Gastrocnemius medialis (tissue), 4 donors: ENCODE measurements around the gene DIPK2B. TPM values are rescaled to one million over a fixed set of nuclear protein-coding genes. Genes with fewer than 3 reads are reported as not detected.

Source experiments
- ATAC-seq, 2 donors: fragments of 150-250 bp; one replicate each; pipeline ENCODE4 v1.9.1; 2016
- DNase-seq, 2 donors: peaks; one replicate each; pipeline ENCODE4 v3.0.0-alpha.2; 2019
- H3K27ac ChIP-seq, 4 donors: fragments of 200-600 bp; sonication (generic); 1 replicate in 1 of 4; 2 replicates in 3 of 4; pipeline ENCODE4 v1.5.1; 2016 to 2018; ENCODE audit warnings: mild to moderate bottlenecking in 2 of 4, moderate library complexity in 1 of 4
- H3K27me3 ChIP-seq, 3 donors: fragments of 200-600 bp; sonication (generic) in 2 of 3; 1 replicate in 1 of 3; 2 replicates in 2 of 3; pipeline versions ENCODE4 v1.5.1 to v1.6.0; 2016 to 2019; ENCODE audit warnings: mild to moderate bottlenecking in 1 of 3, moderate library complexity in 1 of 3
- H3K36me3 ChIP-seq, 2 donors: fragments of 200-600 bp; sonication (generic) in 1 of 2; one replicate each; pipeline ENCODE4 v1.5.1; 2017 to 2018
- H3K4me1 ChIP-seq, 2 donors: fragments of 200-600 bp; sonication (generic) in 1 of 2; one replicate each; pipeline ENCODE4 v1.5.1; 2016 to 2017; ENCODE audit warnings: mild to moderate bottlenecking in 2 of 2
- H3K4me3 ChIP-seq, 4 donors: fragments of 200-600 bp; sonication (generic) in 3 of 4; 1 replicate in 1 of 4; 2 replicates in 3 of 4; pipeline ENCODE4 v1.5.1; 2016 to 2019; ENCODE audit warnings: mild to moderate bottlenecking in 2 of 4
- H3K9me3 ChIP-seq, 3 donors: fragments of 200-600 bp; sonication (generic) in 2 of 3; 1 replicate in 1 of 3; 2 replicates in 2 of 3; pipeline ENCODE4 v1.5.1; 2016 to 2019
- POLR2A ChIP-seq, 2 donors: fragments of 450-650 bp; IDR thresholded peaks; one replicate each; pipeline ENCODE4 v1.6.1; 2017; ENCODE audit warnings: antibody characterized with exemption in 2 of 2, mild to moderate bottlenecking in 2 of 2, moderate library complexity in 2 of 2
- in situ Hi-C, 4 donors: fragments of 200-750 bp; cut with MboI; loops; one replicate each; pipeline versions ENCODE4 v1.15.0 to v1.8.0; 2017; ENCODE audit warnings: low sequenced_read_pairs in 4 of 4
- intact Hi-C: fragments of 100-400 bp; cut with DNase I; formaldehyde crosslinking; loops from one replicate; pipeline ENCODE4 v1.15.1; 2023; ENCODE audit warnings: low total_unique reads
- total RNA-seq, 4 donors: library from RNA; depleted of rRNA; stranded (reverse); fragments of >200 nt; gene quantifications; one replicate each; pipeline versions ENCODE4 v1.1.0 to v1.2.3, GENCODE V29; 2016
- TF ChIP-seq, protein P1 (sequence below), 5 experiments: fragments of 450-650 bp in 3 of 5; fragments of 200-600 bp in 2 of 5; sonication (generic) in 2 of 5; IDR thresholded peaks in 4 of 5; conservative IDR thresholded peaks in 1 of 5; 1 replicate in 4 of 5; 2 replicates in 1 of 5; pipeline ENCODE4 v1.5.1; 2016 to 2019; ENCODE audit warnings: antibody characterized with exemption in 5 of 5, mild to moderate bottlenecking in 3 of 5, moderate library complexity in 3 of 5

The DIPK2B gene
- total RNA-seq, 4 donors from 2014 or later, result 10.1 to 12.8 (median 10.9) TPM

GRCh38 chrX:45202171-45202570, 1.5 kb upstream of the DIPK2B start:
- in situ Hi-C loops (no loop called here), intact Hi-C loops (no loop called here)
- H3K36me3 ChIP-seq, result no peaks in the 10 kb centered on the region
- TF ChIP-seq, protein P1, sequence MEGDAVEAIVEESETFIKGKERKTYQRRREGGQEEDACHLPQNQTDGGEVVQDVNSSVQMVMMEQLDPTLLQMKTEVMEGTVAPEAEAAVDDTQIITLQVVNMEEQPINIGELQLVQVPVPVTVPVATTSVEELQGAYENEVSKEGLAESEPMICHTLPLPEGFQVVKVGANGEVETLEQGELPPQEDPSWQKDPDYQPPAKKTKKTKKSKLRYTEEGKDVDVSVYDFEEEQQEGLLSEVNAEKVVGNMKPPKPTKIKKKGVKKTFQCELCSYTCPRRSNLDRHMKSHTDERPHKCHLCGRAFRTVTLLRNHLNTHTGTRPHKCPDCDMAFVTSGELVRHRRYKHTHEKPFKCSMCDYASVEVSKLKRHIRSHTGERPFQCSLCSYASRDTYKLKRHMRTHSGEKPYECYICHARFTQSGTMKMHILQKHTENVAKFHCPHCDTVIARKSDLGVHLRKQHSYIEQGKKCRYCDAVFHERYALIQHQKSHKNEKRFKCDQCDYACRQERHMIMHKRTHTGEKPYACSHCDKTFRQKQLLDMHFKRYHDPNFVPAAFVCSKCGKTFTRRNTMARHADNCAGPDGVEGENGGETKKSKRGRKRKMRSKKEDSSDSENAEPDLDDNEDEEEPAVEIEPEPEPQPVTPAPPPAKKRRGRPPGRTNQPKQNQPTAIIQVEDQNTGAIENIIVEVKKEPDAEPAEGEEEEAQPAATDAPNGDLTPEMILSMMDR (IDR thresholded peaks at IDR 0.05 in 4 of 5, conservative IDR thresholded peaks at IDR 0.05 in 1 of 5), result no peak
- TF ChIP-seq POLR2A (IDR thresholded peaks at IDR 0.05), result no peak
- peaks cover 0 to 4% (median 4%) of the 10 kb centered on the region in 3 donors for H3K27me3 ChIP-seq
- ATAC-seq, result no peak
- DNase-seq, result no peak
- peaks cover 0 to 4% (median 0%) of the 10 kb centered on the region in 3 donors for H3K9me3 ChIP-seq
- H3K27ac ChIP-seq, result peak overlapping the region in 3 of 4 donors; percentile 21 to 61 (median 46)
- H3K4me3 ChIP-seq, result no peak overlapping the region
- H3K4me1 ChIP-seq, result no peaks in the 10 kb centered on the region

DNA sequence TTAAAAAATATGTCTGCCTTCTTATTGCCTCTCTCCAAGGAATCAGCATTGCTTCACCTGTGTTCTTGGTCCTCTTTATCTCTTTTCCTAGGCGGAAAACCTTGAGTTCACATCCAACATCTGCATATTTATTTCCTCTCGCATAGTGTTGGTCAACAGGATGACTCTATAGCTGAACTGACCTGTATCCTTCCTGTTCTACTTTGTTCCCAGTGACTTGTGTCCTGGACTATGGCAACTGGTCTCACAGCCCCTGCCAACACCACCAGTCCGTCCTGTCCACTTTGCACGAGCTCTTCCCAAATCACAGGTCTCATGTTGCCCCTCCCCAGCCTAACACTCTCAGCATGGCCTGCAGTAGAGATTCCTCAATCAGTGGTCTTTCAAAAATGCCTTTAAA, 2.0 kb downstream of the DIPK2B start:
- Histone ChIP-seq H3K27ac (peak overlapping the region in 3 of 4 donors; percentile 52 to 62 (median 60)), H3K9me3 (no peaks in the 10 kb centered on the region), H3K27me3 (peaks cover 0 to 4% (median 0%) of the 10 kb centered on the region in 3 donors), H3K4me1 (no peaks in the 10 kb centered on the region), H3K4me3 (peak overlapping the region in 2 of 4 donors; percentile 27 to 45), H3K36me3 (no peaks in the 10 kb centered on the region)
- in situ Hi-C loops (loop anchor here in 2 of 4 donors (25.0 kb wide), 1 partner anchor 1236 kb away; the partner anchor contains the start of gene NDP (in 2 of the 2)), intact Hi-C loops (no loop called here)
- TF ChIP-seq, protein P1 (IDR thresholded peaks at IDR 0.05 in 4 of 5, conservative IDR thresholded peaks at IDR 0.05 in 1 of 5), result no peak
- TF ChIP-seq POLR2A (IDR thresholded peaks at IDR 0.05), result no peak
- DNase-seq (no peak), ATAC-seq (no peak)

DNA sequence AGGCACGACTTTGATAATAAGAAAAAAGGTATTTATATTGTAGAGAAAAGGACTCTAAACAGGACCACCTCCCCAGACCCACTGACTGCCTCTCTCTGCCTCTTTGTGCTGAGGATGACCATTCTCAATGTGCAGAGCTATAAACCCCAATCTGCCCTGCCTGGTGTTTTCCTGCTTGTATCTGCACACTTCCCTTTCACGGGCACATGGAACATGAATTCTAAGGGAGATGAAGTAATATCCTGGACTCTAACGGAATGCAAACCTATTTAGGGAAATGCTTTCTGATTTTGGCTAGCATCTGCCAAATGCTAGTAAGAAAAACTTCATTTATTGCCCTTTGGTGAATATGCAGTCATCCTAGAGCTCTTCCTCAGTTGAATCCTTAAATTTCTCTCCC, 2.4 kb downstream of the DIPK2B start:
- in situ Hi-C loops, result loop anchor here in 2 of 4 donors (25.0 kb wide), 1 partner anchor 1236 kb away; the partner anchor contains the start of gene NDP (in 2 of the 2)
- no peak for ATAC-seq

DNA sequence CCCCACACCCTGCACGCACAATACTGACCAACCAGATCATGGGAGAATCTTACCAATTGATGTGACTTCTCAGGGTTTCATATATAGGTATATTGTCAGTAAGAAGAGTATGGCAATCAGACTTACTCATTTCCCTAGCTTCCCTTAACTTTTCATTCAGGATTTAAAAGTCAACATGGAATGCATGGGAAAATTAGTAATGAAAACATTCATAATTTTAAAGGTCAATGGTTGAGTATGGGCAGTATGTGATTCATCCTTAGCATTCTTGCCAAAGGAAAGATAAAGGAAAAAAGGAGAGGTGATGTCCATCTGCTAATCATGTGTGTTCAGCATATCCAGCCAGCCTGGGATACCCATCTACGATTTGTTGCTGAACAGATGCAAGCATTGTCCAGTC, 4.0 kb downstream of the DIPK2B start:
- in situ Hi-C loops (loop anchor here in 2 of 4 donors (25.0 kb wide), 1 partner anchor 1234 kb away; the partner anchor contains the start of gene NDP (in 2 of the 2)), intact Hi-C loops (no loop called here)
- Histone ChIP-seq H3K36me3 (no peaks in the 10 kb centered on the region), H3K9me3 (no peaks in the 10 kb centered on the region), H3K4me3 (peak overlapping the region in 1 of 4 donors; percentile 5), H3K4me1 (no peaks in the 10 kb centered on the region), H3K27me3 (peaks cover 0 to 4% (median 0%) of the 10 kb centered on the region in 3 donors), H3K27ac (peak overlapping the region in 2 of 4 donors; percentile 46 to 54)
- DNase-seq, result no peak
- ATAC-seq, result no peak
- no peak for TF ChIP-seq POLR2A (IDR thresholded peaks at IDR 0.05)
- TF ChIP-seq, protein P1 (IDR thresholded peaks at IDR 0.05 in 4 of 5, conservative IDR thresholded peaks at IDR 0.05 in 1 of 5), result no peak

More for the DNA sequence above, 2.4 kb downstream of the DIPK2B start:
- H3K36me3 ChIP-seq, result no peaks in the 10 kb centered on the region
- peak overlapping the region in 3 of 4 donors; percentile 52 to 62 (median 60) for H3K27ac ChIP-seq
- H3K4me1 ChIP-seq, result no peaks in the 10 kb centered on the region
- DNase-seq, result no peak
- H3K9me3 ChIP-seq, result no peaks in the 10 kb centered on the region
- intact Hi-C loops, result no loop called here
- peaks cover 0 to 4% (median 0%) of the 10 kb centered on the region in 3 donors for H3K27me3 ChIP-seq
- TF ChIP-seq, protein P1 (IDR thresholded peaks at IDR 0.05 in 4 of 5, conservative IDR thresholded peaks at IDR 0.05 in 1 of 5), result no peak
- no peak for TF ChIP-seq POLR2A (IDR thresholded peaks at IDR 0.05)
- peak overlapping the region in 2 of 4 donors; percentile 27 to 45 for H3K4me3 ChIP-seq
